Activated CD4-positive, alpha-beta memory T cell treated with anti-CD3 and anti-CD28 coated beads for 36 hours (primary cell): Measurements from ENCODE around the gene KIRREL1. TPM values are rescaled to one million over a fixed set of nuclear protein-coding genes. Genes with fewer than 3 reads are reported as not detected.

ENCODE experiments used
- CTCF ChIA-PET: fragments of 350-600 bp; sonication (Branson Sonifier 250); formaldehyde crosslinking; loops from one replicate; lab custom pipeline; 2021; ENCODE audit warnings: antibody characterized with exemption, inconsistent platforms; lab: Charles Lee
- POLR2A ChIA-PET: fragments of 350-600 bp; sonication (Branson Sonifier 250); formaldehyde crosslinking; loops from one replicate; lab custom pipeline; 2021; ENCODE audit warnings: antibody characterized with exemption; lab: Charles Lee
- DNase-seq: peaks from one replicate; pipeline ENCODE4 v3.0.0-alpha.2; 2020
- H3K27ac Mint-ChIP-seq: one replicate; pipeline ENCODE4 v1.8.0; 2021; ENCODE audit warnings: mixed read lengths
- H3K27me3 Mint-ChIP-seq: one replicate; pipeline ENCODE4 v1.8.0; 2021; ENCODE audit warnings: mixed read lengths
- H3K36me3 Mint-ChIP-seq: one replicate; pipeline ENCODE4 v1.8.0; 2021; ENCODE audit warnings: mixed read lengths
- H3K4me1 Mint-ChIP-seq: one replicate; pipeline ENCODE4 v1.8.0; 2021; ENCODE audit warnings: low read depth, mixed read lengths
- H3K4me3 Mint-ChIP-seq: one replicate; pipeline ENCODE4 v1.8.0; 2021; ENCODE audit warnings: mild to moderate bottlenecking, mixed read lengths
- H3K9me3 Mint-ChIP-seq: one replicate; pipeline ENCODE4 v1.8.0; 2021; ENCODE audit warnings: mixed read lengths
- intact Hi-C: fragments of 100-400 bp; cut with micrococcal nuclease; formaldehyde crosslinking; loops from one replicate; pipeline ENCODE4 v1.15.1; 2023
- total RNA-seq, 2 experiments: library from RNA; stranded (reverse); gene quantifications; one replicate each; pipeline ENCODE4 v1.2.3, GENCODE V29; 2021

The KIRREL1 gene
- total RNA-seq, 2 experiments from 2014 or later: not detected

DNA sequence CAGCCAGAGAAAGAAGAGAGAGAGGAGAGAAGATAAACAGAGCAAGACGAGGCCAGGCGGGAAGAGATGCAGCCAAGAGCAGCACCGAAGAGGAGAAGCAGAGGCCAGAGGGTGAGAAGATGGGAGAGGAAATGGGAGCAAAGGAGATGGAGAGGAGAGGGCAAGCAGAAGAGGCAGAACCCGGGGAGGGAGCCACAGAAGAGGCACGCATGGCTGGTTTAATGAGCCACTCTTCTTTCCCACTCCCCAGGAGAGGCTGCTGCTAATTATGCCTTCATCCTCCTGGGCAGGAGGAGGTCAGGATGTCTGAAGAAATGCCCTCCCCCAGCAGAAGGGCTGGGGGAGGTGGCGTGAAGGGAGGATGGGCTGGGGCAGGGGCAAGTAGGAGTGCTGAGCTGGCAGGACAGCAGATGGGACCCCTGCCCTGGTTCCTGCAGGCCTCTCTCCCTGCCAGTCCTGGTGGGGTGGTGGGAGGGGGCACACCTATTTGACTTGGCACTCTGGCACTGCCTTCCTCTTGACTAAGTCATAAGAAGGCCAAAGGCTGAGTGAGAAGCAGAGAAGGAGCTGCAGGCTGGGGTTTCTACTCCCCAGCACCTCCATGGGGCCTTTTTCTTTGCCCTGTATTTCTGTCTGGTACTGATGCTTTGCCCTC lies 32.3 kb downstream of the KIRREL1 start:
- no peak overlapping the region for H3K4me3 Mint-ChIP-seq
- H3K4me1 Mint-ChIP-seq: no peaks in the 10 kb centered on the region
- H3K36me3 Mint-ChIP-seq: no peaks in the 10 kb centered on the region
- ChIA-PET CTCF (no interaction called here), POLR2A (no interaction called here)
- no peaks in the 10 kb centered on the region for H3K9me3 Mint-ChIP-seq
- H3K27me3 Mint-ChIP-seq: peaks cover 10% of the 10 kb centered on the region
- intact Hi-C loops: no loop called here
- no peak overlapping the region for H3K27ac Mint-ChIP-seq
- no peak for DNase-seq

GRCh38 chr1:158026651-158027050 lies 33.2 kb downstream of the KIRREL1 start:
- no peak overlapping the region for H3K4me3 Mint-ChIP-seq
- POLR2A ChIA-PET: no interaction called here

GRCh38 chr1:158027508-158027907 lies 34.1 kb downstream of the KIRREL1 start:
- intact Hi-C loops: no loop called here
- peaks cover 12% of the 10 kb centered on the region for H3K27me3 Mint-ChIP-seq
- POLR2A ChIA-PET: no interaction called here

More at GRCh38 chr1:158026651-158027050, 33.2 kb downstream of the KIRREL1 start:
- H3K4me1 Mint-ChIP-seq: no peaks in the 10 kb centered on the region
- intact Hi-C loops: no loop called here
- H3K27ac Mint-ChIP-seq: no peak overlapping the region
- H3K27me3 Mint-ChIP-seq: peaks cover 10% of the 10 kb centered on the region
- no peaks in the 10 kb centered on the region for H3K9me3 Mint-ChIP-seq
- CTCF ChIA-PET: no interaction called here
- no peak for DNase-seq
- no peaks in the 10 kb centered on the region for H3K36me3 Mint-ChIP-seq

GRCh38 chr1:158028969-158029368 lies 35.5 kb downstream of the KIRREL1 start:
- H3K36me3 Mint-ChIP-seq: no peaks in the 10 kb centered on the region

More at GRCh38 chr1:158027508-158027907, 34.1 kb downstream of the KIRREL1 start:
- no peaks in the 10 kb centered on the region for H3K9me3 Mint-ChIP-seq
- no peaks in the 10 kb centered on the region for H3K36me3 Mint-ChIP-seq
- no peak for DNase-seq
- H3K4me3 Mint-ChIP-seq: no peak overlapping the region
- H3K27ac Mint-ChIP-seq: no peak overlapping the region
- CTCF ChIA-PET: interaction anchor here (0.7 kb wide), 1 partner anchor 36 kb away, joined by 4 read pairs; no protein-coding TSS in a partner anchor
- no peaks in the 10 kb centered on the region for H3K4me1 Mint-ChIP-seq

DNA sequence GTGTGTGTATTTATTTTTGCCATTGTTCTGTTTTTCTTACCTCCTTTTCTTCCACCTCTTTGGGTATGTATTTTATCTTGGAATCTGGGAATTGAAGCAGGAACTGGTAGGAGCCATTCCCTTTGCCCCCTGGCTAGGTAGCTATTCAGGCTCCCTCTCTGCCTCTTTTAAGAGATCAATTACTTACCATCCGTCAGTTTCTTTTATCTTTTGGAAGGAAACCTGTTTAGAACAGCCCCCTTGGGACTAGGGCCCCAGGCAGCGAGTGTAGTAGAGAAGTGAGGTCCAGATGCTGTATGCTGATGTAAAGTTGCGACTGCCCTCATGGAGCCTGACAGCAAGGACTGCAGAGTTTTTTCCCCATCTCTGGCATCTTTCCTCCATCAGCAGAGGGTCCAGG lies 41.6 kb downstream of the KIRREL1 start:
- Mint-ChIP-seq H3K9me3 (no peaks in the 10 kb centered on the region), H3K36me3 (no peaks in the 10 kb centered on the region), H3K27ac (no peak overlapping the region), H3K27me3 (peaks cover 10% of the 10 kb centered on the region), H3K4me3 (no peak overlapping the region), H3K4me1 (no peaks in the 10 kb centered on the region)
- DNase-seq: no peak
- CTCF ChIA-PET: interaction anchor here (1.3 to 3.4 kb wide), 2 partner anchors 44 to 67 kb away, joined by 3 to 20 read pairs; no protein-coding TSS in a partner anchor
- POLR2A ChIA-PET: no interaction called here
- intact Hi-C loops: loop anchor here (10.0 kb wide), 1 partner anchor 70 kb away; no protein-coding TSS in a partner anchor

More at GRCh38 chr1:158028969-158029368, 35.5 kb downstream of the KIRREL1 start:
- Mint-ChIP-seq H3K27me3 (peaks cover 9% of the 10 kb centered on the region), H3K4me1 (no peaks in the 10 kb centered on the region), H3K27ac (no peak overlapping the region), H3K9me3 (no peaks in the 10 kb centered on the region), H3K4me3 (no peak overlapping the region)
- DNase-seq: no peak
- intact Hi-C loops: no loop called here
- POLR2A ChIA-PET: no interaction called here
- CTCF ChIA-PET: interaction anchor here (1.0 kb wide), 1 partner anchor 37 kb away, joined by 4 read pairs; no protein-coding TSS in a partner anchor

DNA sequence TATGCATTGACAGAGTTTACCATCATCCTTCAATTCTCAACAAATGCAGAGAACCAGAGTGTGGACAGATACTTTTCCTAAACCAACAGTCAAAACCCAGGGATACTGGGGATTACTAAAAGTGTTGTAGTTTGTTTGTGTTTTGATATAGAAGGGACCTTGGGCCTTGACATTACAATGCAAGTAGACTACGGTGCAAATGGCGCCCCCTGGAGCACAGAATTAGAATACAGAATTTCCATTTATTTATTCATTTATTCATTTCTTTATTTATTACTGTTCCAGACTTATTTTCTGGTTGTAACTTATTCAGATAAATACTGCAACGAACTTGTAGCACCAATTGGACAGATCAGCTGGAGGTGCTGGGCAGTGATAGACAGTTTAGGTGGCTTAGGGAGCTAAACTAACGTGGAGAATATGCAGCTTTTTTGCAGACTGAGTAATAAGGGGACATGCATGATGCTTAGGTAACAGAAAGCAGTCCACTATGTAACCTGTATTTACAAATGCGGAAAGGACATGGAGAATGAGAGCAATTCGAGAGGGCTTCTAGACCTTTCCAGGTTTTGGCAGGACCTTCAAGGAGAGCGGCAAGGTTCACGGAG lies 42.6 kb downstream of the KIRREL1 start:
- DNase-seq: no peak
- H3K4me1 Mint-ChIP-seq: no peaks in the 10 kb centered on the region
- POLR2A ChIA-PET: no interaction called here
- H3K4me3 Mint-ChIP-seq: no peak overlapping the region
- CTCF ChIA-PET: interaction anchor here (0.7 to 1.6 kb wide), 7 partner anchors 10 to 78 kb away, joined by 3 to 11 read pairs (median 4); no protein-coding TSS in a partner anchor
- no peaks in the 10 kb centered on the region for H3K36me3 Mint-ChIP-seq
- H3K27ac Mint-ChIP-seq: no peak overlapping the region
- intact Hi-C loops: loop anchor here (1.0 to 10.0 kb wide), 2 partner anchors 44 to 71 kb away; no protein-coding TSS in a partner anchor
- no peaks in the 10 kb centered on the region for H3K9me3 Mint-ChIP-seq
- peaks cover 10% of the 10 kb centered on the region for H3K27me3 Mint-ChIP-seq

GRCh38 chr1:158037008-158037865 lies 43.8 kb downstream of the KIRREL1 start:
- ChIA-PET POLR2A (no interaction called here), CTCF (interaction anchor here (0.9 to 1.6 kb wide), 5 partner anchors 7 to 48 kb away, joined by 3 to 4 read pairs (median 4); no protein-coding TSS in a partner anchor)
- H3K9me3 Mint-ChIP-seq: no peaks in the 10 kb centered on the region
- H3K4me3 Mint-ChIP-seq: no peak overlapping the region
- H3K4me1 Mint-ChIP-seq: no peaks in the 10 kb centered on the region
- intact Hi-C loops: loop anchor here (10.0 kb wide), 1 partner anchor 72 kb away; no protein-coding TSS in a partner anchor
- H3K36me3 Mint-ChIP-seq: no peaks in the 10 kb centered on the region
- H3K27me3 Mint-ChIP-seq: peaks cover 8% of the 10 kb centered on the region
- no peak overlapping the region for H3K27ac Mint-ChIP-seq
- DNase-seq: no peak

- H3K4me1 Mint-ChIP-seq: no peaks in the 10 kb centered on the region
- no peaks in the 10 kb centered on the region for H3K36me3 Mint-ChIP-seq
- intact Hi-C loops: loop anchor here (10.0 kb wide), 1 partner anchor 73 kb away; no protein-coding TSS in a partner anchor
- peaks cover 8% of the 10 kb centered on the region for H3K27me3 Mint-ChIP-seq
- DNase-seq: no peak
- ChIA-PET CTCF (interaction anchor here (1.1 to 1.6 kb wide), 3 partner anchors 8 to 48 kb away, joined by 3 to 4 read pairs (median 4); no protein-coding TSS in a partner anchor), POLR2A (no interaction called here)
- no peak overlapping the region for H3K4me3 Mint-ChIP-seq
- no peaks in the 10 kb centered on the region for H3K9me3 Mint-ChIP-seq
- H3K27ac Mint-ChIP-seq: no peak overlapping the region
Measured at GRCh38 chr1:158037866-158038359, 44.5 kb downstream of the KIRREL1 start.

DNA sequence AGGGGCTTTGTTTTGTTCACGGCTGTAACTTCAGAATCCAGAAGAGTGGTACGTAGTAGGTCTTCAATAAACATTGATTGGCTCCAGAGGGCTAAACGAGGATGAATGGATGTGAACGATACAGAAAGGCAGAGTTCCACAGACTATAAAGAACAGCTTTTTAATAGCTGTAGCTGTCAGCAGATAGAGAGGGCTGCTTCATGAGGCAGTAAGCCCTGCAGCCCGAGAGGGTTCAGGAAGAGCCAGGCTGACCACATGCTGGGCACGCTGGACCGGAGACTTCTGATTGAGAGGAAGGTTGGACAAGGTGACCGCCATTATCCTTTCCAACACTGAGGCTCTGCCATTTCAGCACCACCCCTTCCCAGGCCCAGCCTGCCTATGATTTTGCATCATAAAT lies 45.3 kb downstream of the KIRREL1 start:
- no peak overlapping the region for H3K4me3 Mint-ChIP-seq
- peaks cover 6% of the 10 kb centered on the region for H3K27me3 Mint-ChIP-seq
- no peaks in the 10 kb centered on the region for H3K9me3 Mint-ChIP-seq
- H3K36me3 Mint-ChIP-seq: no peaks in the 10 kb centered on the region
- CTCF ChIA-PET: no interaction called here
- no peak for DNase-seq
- no peaks in the 10 kb centered on the region for H3K4me1 Mint-ChIP-seq
- H3K27ac Mint-ChIP-seq: no peak overlapping the region
- intact Hi-C loops: loop anchor here (10.0 kb wide), 1 partner anchor 74 kb away; no protein-coding TSS in a partner anchor
- POLR2A ChIA-PET: no interaction called here

DNA sequence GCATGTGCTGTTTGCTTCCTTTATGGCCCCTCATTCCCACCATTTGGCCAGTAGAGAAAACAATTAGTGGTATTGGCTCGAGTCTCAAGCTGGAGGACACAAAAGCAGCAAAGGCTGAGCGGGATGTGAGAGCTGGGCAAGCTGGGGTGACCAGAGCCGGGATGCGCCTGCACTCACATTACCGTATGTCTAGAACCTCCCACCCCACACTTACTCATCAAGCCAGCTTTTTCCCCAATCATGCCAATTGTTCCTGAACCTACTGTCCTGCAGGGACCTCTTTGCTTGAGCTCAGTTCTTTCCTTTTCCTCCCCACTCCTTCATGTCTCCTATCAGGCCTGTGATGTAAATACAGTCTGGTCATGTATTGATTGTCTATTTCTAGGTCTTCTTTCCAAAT lies 45.9 kb downstream of the KIRREL1 start:
- DNase-seq: no peak
- Mint-ChIP-seq H3K27ac (no peak overlapping the region), H3K36me3 (no peaks in the 10 kb centered on the region), H3K9me3 (no peaks in the 10 kb centered on the region), H3K4me3 (no peak overlapping the region), H3K27me3 (peaks cover 6% of the 10 kb centered on the region), H3K4me1 (no peaks in the 10 kb centered on the region)
- POLR2A ChIA-PET: no interaction called here
- intact Hi-C loops: loop anchor here (10.0 kb wide), 1 partner anchor 75 kb away; no protein-coding TSS in a partner anchor
- CTCF ChIA-PET: no interaction called here

DNA sequence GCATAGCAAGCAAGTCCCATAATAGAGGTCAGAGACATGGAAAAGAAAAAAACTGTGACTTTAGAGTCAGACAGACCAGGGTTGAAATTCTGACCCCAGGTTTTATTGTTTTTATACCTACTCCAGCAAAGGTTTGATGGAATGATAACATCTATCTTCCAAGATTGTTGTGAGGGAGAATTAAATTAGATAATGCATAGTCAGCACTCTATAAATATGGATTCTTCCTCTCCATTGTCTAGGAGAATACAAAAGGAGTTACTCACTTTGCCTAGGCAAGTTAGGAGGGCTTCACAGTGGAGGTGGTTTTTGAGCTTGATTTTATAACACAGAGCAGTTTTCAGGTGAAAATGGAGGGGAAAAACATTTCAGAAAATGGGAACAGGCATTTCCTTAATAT lies 46.9 kb downstream of the KIRREL1 start:
- H3K27ac Mint-ChIP-seq: no peak overlapping the region
- intact Hi-C loops: no loop called here
- DNase-seq: no peak
- no peaks in the 10 kb centered on the region for H3K4me1 Mint-ChIP-seq
- no peaks in the 10 kb centered on the region for H3K36me3 Mint-ChIP-seq
- H3K9me3 Mint-ChIP-seq: no peaks in the 10 kb centered on the region
- ChIA-PET CTCF (no interaction called here), POLR2A (no interaction called here)
- H3K4me3 Mint-ChIP-seq: no peak overlapping the region
- H3K27me3 Mint-ChIP-seq: peaks cover 6% of the 10 kb centered on the region
